H4 (cell line): Measurements from ENCODE around the gene TRAPPC2B. TPM values are rescaled to one million over a fixed set of nuclear protein-coding genes. Genes with fewer than 3 reads are reported as not detected.

Source experiments
- DNase-seq: peaks from one replicate; pipeline ENCODE4 v3.0.0-alpha.2; 2015; ENCODE audit warnings: low spot score
- total RNA-seq: library from RNA; depleted of rRNA; stranded (reverse); fragments of >200 nt; shearing (Covaris generic); gene quantifications from 2 replicates; pipeline ENCODE4 v1.2.3, GENCODE V29; 2014; rRNA removed

The TRAPPC2B gene
- total RNA-seq = 38.7 and 39.0 TPM in 2 replicates

DNA sequence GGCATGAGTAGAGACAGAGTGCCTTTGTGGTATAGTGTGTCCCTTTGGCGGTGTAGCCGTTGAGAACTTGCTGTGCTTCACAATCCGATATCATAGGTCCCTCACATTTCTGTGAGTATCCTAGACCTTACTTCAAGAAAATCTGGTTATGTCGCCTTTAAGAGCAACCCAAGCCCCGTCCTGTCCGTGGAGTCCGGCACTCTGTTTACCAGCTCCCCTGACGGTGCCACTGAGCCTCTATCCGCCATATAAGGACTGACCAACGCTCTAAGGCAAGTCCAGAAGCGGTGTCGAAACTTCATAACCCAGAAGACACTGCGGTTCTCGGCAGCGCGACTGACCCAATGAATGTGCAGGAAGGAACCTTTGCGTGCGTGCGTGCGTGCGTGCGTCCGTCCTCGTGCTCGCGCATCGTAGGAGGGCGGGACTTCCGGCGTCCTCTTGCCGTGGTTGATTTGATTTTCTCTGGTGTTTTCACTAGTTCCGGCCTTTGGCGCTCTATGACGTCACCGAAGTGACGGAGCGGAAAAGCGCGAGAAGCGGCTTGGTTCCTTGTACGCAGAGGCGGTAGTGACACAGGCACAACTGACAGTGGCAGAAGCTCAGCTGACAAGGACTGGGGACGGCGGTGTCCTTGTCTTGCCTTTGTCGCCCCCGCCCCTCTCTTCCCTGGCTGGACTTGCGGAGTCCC lies at the start of gene TRAPPC2B, which contains the start of gene ZNF547:
TRAPPC2B (plus strand) TSS at position 555 of the 691 bp plus-strand sequence. CDS start 1,283 bp downstream, outside the sequence.
ZNF547 (plus strand) TSS at position 555 of the 691 bp plus-strand sequence. CDS start 5,005 bp downstream, outside the sequence.
- DNase-seq = peak; percentile 100

DNA sequence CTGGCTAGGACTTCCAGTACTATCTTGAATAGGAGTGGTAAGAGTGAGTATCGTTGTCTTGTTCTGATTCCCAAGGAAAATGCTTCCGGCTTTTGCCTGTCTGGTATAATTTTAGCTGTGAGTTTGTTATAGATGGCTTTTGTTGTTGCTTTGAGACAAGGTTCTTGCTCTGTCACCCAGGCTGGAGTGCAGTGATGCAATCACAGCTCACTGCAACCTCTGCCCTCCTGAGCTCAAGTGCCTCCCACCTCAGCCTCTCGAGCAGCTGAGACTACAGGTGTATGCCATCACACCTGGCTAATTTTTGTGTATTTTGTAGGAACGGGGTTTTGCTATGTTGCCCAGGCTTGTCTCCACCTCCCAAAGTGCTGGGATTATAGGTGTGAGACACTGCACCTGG lies 49.2 kb upstream of the TRAPPC2B start:
- no peak for DNase-seq

- DNase-seq = no peak
Measured at GRCh38 chr19:57317503-57317902, 45.8 kb upstream of the TRAPPC2B start.

- DNase-seq = no peak
Measured at GRCh38 chr19:57319869-57320179, 43.5 kb upstream of the TRAPPC2B start.

DNA sequence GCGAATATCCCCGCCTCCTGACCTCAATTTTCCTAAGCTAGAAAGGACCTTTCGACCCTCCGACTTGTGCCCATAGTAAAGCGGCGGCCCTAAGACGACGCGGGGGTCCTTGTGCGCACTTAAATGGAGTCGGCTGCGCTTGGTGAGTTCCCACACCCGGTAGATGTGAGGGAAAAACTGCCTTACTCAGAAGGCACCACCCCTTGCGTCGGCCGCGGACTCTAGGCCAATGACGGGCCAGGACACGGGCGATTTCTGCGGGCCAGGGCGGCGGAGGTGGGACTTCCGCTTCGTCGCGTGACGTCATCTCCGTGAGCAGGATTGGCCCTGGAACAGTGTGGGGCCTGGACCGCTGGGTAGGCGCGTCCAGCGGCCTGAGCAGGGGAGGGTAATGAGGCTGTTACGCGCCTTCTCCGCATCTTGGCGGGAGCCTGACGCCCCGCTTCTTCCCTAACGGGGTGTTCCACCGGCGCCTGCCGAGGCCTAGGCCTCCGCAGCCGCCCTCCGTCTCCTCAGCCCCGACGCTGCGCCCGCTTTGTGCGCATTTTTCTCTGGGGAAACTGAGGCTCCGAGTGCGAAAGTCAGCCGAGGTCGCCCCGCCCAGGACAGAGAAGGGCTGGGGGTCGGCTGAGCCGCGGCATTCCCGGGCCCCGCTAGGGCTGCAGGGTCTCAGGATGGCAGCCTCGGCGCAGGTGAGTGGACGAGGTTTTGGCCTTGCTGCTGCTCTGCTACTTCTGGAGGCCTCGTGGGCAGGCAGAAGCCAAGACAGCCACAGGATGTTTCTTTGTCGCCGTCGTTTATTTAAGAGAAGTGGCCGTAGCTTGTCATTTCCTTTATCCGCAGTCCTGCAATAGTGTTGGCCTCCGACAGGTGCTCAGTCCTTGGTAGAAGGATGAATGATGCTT lies 42.9 kb upstream of the TRAPPC2B start, which contains the start of gene ZNF543:
ZNF543 (plus strand) TSS at position 293 of the 905 bp plus-strand sequence; CDS start at position 675, 382 bp downstream.
- peak; percentile 98 for DNase-seq

- DNase-seq = no peak
Measured at GRCh38 chr19:57321116-57321515, 42.2 kb upstream of the TRAPPC2B start.

GRCh38 chr19:57321751-57322150 lies 41.6 kb upstream of the TRAPPC2B start:
- DNase-seq = no peak

DNA sequence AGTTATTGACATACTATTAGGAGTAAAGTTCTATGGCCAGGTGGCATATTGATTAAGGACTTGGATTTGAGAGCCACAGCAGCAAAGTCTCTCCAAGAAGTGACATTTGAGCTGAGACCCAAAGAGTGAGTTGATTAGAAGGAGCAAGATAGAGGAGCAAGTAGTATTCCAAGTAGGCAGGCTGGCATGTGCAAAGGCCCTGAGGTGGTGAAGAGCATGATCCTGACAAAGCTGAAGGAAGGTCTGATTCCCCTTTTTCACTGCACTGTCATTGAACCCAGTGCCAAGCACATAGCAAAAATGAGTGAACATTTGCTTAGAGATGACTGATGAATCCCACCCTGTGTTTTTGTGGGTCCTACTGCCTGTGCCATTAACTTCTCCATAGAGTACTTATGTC lies 38.4 kb upstream of the TRAPPC2B start:
- DNase-seq = no peak

- no peak for DNase-seq
Measured at GRCh38 chr19:57327993-57328392, 35.4 kb upstream of the TRAPPC2B start.

DNA sequence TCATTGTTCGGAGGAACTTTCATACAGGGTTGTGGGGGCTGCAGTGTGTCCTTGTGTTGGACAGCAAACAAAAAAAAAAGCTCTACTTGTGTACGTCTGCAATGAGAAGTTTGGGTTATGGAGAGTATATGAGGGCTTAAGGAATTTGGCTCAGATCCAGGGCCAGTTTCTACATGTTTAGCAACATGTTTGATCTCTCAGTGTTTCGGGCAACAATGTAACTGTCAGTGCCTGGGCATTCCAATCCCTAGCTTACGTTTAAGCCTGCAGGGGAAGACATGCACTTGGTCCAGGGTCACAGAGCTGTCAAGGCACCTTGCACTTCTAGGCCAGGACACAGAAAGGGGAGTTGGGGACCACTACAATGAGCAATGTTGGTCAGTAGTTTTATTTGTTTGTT lies 29.2 kb upstream of the TRAPPC2B start:
- no peak for DNase-seq

- DNase-seq = peak; percentile 42
Measured at GRCh38 chr19:57338877-57339276, 24.5 kb upstream of the TRAPPC2B start.

DNA sequence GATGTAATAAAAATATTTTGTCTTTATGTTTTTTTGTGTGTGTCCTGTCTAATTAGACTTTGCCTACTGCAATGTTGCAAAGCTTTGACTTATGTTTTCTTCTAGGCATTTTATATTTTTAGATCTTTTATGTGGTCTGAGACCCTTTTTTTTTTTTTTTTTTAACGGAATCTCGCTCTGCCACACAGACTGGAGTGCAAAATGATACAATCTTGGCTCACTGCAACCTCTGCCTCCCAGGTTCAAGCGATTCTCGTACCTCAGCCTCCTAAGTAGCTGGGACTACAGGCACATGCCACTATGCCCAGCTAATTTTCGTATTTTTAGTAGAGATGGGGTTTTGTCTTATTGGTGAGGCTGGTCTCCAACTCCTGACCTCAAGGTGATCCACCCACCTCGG lies 20.8 kb upstream of the TRAPPC2B start:
- DNase-seq = no peak

DNA sequence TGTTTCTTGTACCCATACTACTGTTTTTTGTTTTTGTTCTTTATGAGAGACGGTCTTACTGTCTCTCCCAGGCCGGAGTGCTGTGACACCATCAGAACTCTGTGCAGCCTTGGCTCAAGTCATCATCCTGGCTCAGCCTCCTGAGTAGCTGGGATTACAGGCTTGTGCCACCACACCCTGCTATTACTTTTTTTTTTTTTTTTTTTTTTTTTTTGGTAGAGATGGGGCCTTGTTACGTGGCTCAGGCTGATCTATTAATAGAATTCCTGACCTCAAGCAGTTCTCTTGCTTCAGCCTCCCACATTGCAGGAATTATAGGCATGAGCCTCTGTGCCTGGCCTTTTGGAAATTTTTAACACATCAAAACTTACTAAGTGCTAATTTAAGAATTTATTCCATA lies 15.2 kb upstream of the TRAPPC2B start:
- DNase-seq = no peak

DNA sequence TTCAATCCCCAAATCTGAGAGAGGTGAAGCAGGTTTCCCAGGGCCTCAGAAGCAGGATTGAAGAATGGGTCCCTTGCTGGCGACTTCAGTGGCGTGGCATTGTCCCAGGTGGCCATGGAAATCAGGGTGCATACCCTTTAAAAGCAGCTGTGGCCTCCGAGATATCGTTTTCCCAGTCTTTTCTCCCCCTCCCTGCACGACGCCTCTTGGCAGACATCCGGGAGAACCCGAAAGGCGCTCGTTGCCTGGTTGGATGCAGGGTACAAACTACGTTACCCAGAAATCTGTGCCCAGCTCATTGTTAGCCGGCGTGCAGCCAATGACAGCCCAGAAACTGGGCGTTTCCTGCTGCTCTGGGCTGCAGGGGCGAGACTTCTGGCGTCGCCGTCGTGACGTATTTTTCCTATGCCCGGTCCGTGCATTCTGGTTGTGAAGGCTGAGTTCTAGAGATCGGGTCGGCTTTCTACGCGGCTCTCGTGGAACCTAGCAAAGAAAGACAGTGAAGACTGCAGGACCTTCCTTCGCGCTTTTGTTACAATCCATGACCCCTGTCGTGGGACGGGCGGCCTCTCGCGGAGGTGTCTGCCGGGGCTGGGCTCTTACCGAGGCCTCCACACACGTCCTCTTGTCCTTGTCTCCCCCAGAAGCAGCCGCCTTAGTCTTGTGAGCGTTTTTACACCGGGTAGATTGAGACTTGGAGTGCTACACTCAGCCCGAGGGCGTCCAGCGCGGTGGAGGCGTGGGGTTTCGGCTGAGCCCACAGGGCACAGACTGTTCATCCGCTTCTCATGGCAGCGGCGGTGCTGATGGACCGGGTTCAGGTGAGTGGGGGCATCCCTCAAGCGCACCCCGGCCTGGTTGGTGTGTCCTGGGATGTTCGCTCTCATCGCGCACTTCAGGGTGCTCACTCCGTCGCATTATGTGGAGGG lies 12.2 kb upstream of the TRAPPC2B start, which contains the start of gene ZNF304:
ZNF304 (plus strand) TSS at position 395 of the 929 bp plus-strand sequence; CDS start at position 789, 394 bp downstream.
- peak; percentile 97 for DNase-seq

GRCh38 chr19:57351867-57352266 lies 11.5 kb upstream of the TRAPPC2B start:
- no peak for DNase-seq

GRCh38 chr19:57355916-57356315 lies 7.4 kb upstream of the TRAPPC2B start:
- no peak for DNase-seq

DNA sequence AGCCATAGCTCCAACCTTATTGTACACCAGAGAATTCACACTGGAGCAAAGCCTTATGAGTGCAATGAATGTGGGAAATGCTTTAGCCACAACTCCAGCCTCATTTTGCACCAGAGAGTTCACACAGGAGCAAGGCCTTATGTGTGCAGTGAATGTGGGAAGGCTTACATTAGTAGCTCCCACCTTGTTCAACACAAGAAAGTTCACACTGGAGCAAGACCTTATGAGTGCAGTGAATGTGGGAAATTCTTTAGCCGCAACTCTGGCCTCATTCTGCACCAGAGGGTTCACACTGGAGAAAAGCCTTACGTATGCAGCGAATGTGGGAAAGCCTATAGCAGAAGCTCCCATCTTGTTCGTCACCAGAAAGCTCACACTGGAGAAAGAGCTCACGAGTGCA lies 5.9 kb upstream of the TRAPPC2B start:
- DNase-seq = no peak

- DNase-seq = no peak
Measured at GRCh38 chr19:57359300-57359699, 4.1 kb upstream of the TRAPPC2B start.

- no peak for DNase-seq
Measured at GRCh38 chr19:57362419-57362818, 932 bp upstream of the TRAPPC2B start.

DNA sequence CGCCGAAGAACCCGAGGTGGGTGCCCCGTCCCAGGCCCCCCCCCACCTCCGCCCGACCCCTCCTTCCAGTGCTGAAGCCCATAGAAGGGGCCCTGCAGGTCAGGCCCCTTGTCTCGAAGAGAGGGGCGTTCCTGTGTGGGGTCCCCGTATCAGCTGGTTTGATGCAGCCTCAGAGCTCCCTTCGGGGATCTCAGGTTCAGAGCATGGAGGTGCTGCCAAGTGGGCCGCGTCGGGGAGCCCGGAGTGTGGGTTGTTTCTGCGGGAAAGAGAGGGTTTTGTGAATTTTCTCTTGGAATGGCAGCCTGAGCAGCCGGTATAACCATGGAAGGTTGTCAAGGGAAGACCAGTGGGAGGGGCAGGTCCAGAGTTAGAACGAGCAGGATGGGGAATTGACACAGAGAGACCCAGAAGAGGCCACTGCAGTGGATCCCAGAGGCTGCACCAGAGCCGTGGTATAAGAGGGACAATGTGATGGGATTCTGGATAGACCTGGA lies 384 bp downstream of the TRAPPC2B start:
- no peak for DNase-seq

DNA sequence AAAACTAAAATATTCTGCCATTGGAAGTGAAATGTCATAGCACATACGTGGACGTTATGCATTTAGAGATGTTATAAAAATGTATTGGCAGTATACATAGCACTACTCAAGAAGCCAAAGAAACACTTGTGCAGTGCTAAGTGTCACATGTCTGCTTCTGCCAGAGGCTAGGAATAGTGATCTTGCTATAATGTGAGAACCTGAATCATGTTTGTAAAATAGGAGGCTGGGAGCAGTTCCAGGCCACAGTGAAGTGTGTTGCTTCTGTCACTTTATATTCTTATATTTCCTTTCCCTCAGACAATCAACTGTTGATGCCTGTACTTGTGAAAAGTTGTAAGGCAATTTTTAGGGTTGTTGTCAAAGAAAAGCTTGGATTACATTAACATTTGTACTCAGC lies 3.4 kb downstream of the TRAPPC2B start:
- no peak for DNase-seq
